Measurements from ENCODE around the gene AMZ1. TPM values are rescaled to one million over a fixed set of nuclear protein-coding genes. Genes with fewer than 3 reads are reported as not detected.

Gene AMZ1
- total RNA-seq, 2 experiments from 2014 or later = 0.11 to 0.14 TPM

GRCh38 chr7:2686101-2686500 is 1.9 kb upstream of the AMZ1 start:
- Mint-ChIP-seq H3K36me3 (ENCODE audit: low read depth) (no peaks in the 10 kb centered on the region), H3K27me3 (peaks cover 40% of the 10 kb centered on the region), H3K4me3 (no peak overlapping the region), H3K9me3 (no peaks in the 10 kb centered on the region), H3K4me1 (ENCODE audit: low read depth) (peaks cover 11% of the 10 kb centered on the region), H3K27ac (no peak overlapping the region)
- CTCF ChIA-PET = interaction anchor here (1.9 to 2.3 kb wide), 2 partner anchors 15 to 24 kb away, joined by 4 to 12 read pairs; no protein-coding TSS in a partner anchor
- DNase-seq = no peak
- TF ChIP-seq CTCF (IDR thresholded peaks at IDR 0.05) = no peak
- ATAC-seq = no peak
- intact Hi-C loops (cut with micrococcal nuclease) = no loop called here
- POLR2A ChIA-PET = no interaction called here

GRCh38 chr7:2687338-2687869 is 598 bp upstream of the AMZ1 start:
- DNase-seq (no peak), ATAC-seq (no peak)
- no peak for TF ChIP-seq CTCF (IDR thresholded peaks at IDR 0.05)
- H3K27me3 Mint-ChIP-seq = peaks cover 40% of the 10 kb centered on the region
- peaks cover 11% of the 10 kb centered on the region for H3K4me1 Mint-ChIP-seq (ENCODE audit: low read depth)
- no peaks in the 10 kb centered on the region for H3K36me3 Mint-ChIP-seq (ENCODE audit: low read depth)
- H3K9me3 Mint-ChIP-seq = no peaks in the 10 kb centered on the region
- ChIA-PET POLR2A (interaction anchor here (0.6 kb wide), 1 partner anchor 284 kb away, joined by 3 read pairs; the partner anchor contains the start of gene CHST12), CTCF (interaction anchor here (2.3 kb wide), 1 partner anchor 23 kb away, joined by 12 read pairs; no protein-coding TSS in a partner anchor)
- no peak overlapping the region for H3K4me3 Mint-ChIP-seq
- no peak overlapping the region for H3K27ac Mint-ChIP-seq
- intact Hi-C loops (cut with micrococcal nuclease) = no loop called here

GRCh38 chr7:2688409-2689342 is 674 bp downstream of the AMZ1 start:
- intact Hi-C loops (cut with micrococcal nuclease) = no loop called here
- peak; percentile 67 for ATAC-seq

GRCh38 chr7:2689343-2689847 is 1.4 kb downstream of the AMZ1 start:
- H3K4me3 Mint-ChIP-seq = no peak overlapping the region
- H3K27me3 Mint-ChIP-seq = peaks cover 41% of the 10 kb centered on the region
- ATAC-seq (no peak), DNase-seq (no peak)
- intact Hi-C loops (cut with micrococcal nuclease) = no loop called here
- ChIA-PET CTCF (interaction anchor here (1.2 to 5.1 kb wide), 6 partner anchors 10 to 30 kb away, joined by 3 to 35 read pairs (median 6); no protein-coding TSS in a partner anchor), POLR2A (interaction anchor here (0.6 to 1.5 kb wide), 3 partner anchors 18 to 26 kb away, joined by 3 to 5 read pairs (median 3); no protein-coding TSS in a partner anchor)
- H3K27ac Mint-ChIP-seq = no peak overlapping the region
- H3K4me1 Mint-ChIP-seq (ENCODE audit: low read depth) = peaks cover 11% of the 10 kb centered on the region
- no peak for TF ChIP-seq CTCF (IDR thresholded peaks at IDR 0.05)
- H3K9me3 Mint-ChIP-seq = no peaks in the 10 kb centered on the region
- no peaks in the 10 kb centered on the region for H3K36me3 Mint-ChIP-seq (ENCODE audit: low read depth)

More at GRCh38 chr7:2688409-2689342, 674 bp downstream of the AMZ1 start:
- no peaks in the 10 kb centered on the region for H3K9me3 Mint-ChIP-seq
- ChIA-PET CTCF (interaction anchor here (1.4 to 3.0 kb wide), 4 partner anchors 10 to 31 kb away, joined by 3 to 13 read pairs (median 6); no protein-coding TSS in a partner anchor), POLR2A (interaction anchor here (0.9 to 1.5 kb wide), 2 partner anchors 21 to 26 kb away, joined by 3 to 5 read pairs; no protein-coding TSS in a partner anchor)
- no peaks in the 10 kb centered on the region for H3K36me3 Mint-ChIP-seq (ENCODE audit: low read depth)
- DNase-seq = peak; percentile 44
- H3K27me3 Mint-ChIP-seq = peaks cover 42% of the 10 kb centered on the region
- H3K4me3 Mint-ChIP-seq = no peak overlapping the region
- no peak overlapping the region for H3K27ac Mint-ChIP-seq
- no peak for TF ChIP-seq CTCF (IDR thresholded peaks at IDR 0.05)
- peaks cover 11% of the 10 kb centered on the region for H3K4me1 Mint-ChIP-seq (ENCODE audit: low read depth)
